HG02852 (cell line): ENCODE measurements around the gene PLD1.
"Not testable (repeated sequence)": the region's sequence is repeated elsewhere in the genome, so short reads cannot be mapped to it uniquely, and the experiment has no call there.

Experiments used
- ATAC-seq: cut with Tn5 transposase; IDR thresholded peaks from one replicate; pipeline ENCODE4 v1.9.1; 2021; ENCODE audit warnings: mild to moderate bottlenecking, moderate library complexity; ENCODE audit not compliant: unreplicated experiment

The PLD1 gene, protein sequence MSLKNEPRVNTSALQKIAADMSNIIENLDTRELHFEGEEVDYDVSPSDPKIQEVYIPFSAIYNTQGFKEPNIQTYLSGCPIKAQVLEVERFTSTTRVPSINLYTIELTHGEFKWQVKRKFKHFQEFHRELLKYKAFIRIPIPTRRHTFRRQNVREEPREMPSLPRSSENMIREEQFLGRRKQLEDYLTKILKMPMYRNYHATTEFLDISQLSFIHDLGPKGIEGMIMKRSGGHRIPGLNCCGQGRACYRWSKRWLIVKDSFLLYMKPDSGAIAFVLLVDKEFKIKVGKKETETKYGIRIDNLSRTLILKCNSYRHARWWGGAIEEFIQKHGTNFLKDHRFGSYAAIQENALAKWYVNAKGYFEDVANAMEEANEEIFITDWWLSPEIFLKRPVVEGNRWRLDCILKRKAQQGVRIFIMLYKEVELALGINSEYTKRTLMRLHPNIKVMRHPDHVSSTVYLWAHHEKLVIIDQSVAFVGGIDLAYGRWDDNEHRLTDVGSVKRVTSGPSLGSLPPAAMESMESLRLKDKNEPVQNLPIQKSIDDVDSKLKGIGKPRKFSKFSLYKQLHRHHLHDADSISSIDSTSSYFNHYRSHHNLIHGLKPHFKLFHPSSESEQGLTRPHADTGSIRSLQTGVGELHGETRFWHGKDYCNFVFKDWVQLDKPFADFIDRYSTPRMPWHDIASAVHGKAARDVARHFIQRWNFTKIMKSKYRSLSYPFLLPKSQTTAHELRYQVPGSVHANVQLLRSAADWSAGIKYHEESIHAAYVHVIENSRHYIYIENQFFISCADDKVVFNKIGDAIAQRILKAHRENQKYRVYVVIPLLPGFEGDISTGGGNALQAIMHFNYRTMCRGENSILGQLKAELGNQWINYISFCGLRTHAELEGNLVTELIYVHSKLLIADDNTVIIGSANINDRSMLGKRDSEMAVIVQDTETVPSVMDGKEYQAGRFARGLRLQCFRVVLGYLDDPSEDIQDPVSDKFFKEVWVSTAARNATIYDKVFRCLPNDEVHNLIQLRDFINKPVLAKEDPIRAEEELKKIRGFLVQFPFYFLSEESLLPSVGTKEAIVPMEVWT

DNA sequence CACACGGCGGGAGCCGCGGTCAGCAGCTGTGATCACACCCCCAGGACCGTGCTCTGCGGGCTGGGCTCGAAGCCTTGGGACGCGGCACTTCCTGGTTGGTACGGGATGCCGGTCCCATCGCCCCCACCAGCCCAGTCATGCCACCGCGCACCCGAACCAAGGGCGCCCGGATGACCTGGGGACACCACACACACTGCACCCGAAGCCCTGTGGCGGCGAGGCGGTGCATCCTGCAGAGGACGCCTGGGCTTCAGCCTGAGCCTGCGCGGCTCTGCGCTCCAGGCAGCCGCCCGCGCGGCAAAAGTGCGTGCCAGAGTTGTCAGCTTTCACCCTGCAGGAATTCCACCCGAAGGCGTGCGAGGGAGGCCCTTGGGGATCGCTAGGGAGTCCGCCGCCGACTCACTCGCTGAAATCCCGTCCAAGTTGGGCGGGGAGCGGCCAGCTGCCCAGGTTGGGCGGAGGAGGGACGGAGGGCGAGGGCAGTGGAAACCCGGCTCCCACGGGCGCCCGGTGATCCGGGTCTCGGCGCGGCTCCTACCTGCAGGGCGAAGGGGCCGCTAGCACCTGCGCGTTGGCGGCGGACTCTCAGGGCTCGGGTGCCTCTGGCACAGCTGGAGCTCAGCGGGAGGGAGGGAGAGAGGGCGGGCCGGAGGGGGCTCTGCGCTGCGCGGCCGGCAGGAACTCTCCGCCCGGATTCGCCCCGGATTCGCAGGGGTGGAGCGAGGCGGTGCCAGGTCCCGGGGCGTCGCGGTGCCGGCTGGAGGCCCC, at the start of gene PLD1:
Gene PLD1 (minus strand): TSS at position 623 of the 768 bp plus-strand sequence. CDS start 72,432 bp downstream, outside the sequence.
- peak; percentile 64 for ATAC-seq

DNA sequence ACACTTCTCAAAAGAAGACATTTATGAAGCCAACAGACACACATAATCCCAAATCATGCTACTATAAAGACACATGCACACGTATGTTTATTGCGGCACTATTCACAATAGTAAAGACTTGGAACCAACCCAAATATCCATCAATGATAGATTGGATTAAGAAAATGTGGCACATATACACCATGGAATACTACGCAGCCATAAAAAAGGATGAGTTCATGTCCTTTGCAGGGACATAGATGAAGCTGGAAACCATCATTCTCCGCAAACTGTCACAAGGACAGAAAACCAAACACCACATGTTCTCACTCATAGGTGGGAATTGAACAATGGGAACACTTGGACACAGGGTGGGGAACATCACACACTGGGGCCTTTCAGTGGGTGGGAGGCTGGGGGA, 48.5 kb upstream of the PLD1 start:
- not testable (repeated sequence) for ATAC-seq

DNA sequence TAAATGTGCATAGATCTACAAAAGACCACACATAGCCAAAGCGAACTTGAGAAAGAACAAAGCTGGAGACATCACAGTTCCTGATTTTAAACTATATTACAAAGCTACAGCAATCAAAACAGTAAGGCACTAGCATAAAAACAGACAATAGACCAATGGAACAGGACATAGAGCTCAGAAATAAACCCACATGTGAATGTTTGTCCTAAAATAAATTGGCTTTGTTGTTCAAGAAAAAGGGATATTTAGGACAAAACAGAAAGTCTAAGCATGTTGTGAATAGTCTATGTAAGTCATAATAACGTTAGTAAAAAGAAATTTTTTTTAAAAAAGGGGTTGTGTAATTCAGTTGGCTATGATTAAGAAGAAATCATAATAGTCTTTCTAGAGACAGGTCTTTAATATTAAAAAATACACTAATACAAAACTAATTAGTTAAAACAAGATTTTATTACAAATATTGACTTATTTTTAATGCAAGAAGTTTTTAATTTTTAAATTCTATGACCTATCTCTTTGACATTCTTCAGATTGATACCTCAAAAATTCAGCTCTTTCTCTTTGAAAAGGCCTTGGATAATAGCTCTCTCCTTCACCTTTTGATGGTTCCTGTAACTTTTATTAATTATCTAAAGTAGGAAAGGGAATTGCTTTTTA, 44.5 kb upstream of the PLD1 start:
- ATAC-seq: no peak

DNA sequence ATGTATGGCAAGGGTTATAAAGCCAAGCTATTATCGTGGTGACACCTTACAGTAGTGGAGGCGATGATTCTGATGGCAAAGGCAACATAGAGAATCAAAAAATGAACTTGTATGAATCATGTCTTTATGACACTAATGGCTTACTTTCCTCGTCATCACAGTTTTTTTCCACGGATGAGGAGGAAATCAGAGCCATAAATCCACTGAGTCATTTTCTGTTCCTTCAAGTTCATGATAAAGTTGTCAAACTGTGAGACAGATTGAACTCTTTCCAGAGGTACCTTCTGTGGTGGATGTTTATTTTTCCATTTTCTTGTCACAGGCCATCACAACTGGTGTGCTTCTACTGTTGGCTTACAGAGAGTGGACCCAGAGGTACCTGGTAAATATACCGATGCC, 41.4 kb upstream of the PLD1 start:
- ATAC-seq: no peak

DNA sequence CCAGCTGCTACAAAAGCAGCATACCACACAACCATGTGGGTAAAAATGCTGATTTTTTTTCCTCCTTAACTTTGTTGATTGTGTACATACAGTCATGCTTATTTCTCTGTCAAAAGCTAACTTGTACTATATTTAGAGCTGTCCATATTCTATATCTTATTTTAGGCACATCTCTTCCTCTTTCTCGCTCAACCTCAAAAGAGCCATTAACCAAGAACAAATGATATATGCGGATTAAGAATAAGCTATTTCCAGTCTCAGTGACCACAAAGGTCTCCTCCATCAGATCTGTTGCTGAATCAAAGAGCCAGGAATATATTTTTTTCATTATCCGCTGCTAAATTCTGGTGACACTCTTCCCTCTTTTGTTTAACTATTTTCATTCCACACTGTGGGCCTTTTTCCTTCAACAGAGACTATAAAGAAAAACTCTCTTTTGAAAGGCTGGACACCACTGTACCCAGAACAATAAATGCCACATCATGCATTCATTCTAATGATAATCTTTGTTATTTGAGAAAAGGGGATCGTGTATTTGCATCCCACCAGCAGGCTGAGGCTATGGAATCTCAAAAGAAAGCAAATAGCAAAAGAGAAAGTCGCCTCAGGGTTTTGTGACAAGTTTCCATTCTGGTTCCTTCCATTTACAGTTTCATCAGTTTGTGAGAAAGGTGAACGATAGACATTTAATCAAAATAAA, 40.8 kb upstream of the PLD1 start:
- ATAC-seq: no peak

DNA sequence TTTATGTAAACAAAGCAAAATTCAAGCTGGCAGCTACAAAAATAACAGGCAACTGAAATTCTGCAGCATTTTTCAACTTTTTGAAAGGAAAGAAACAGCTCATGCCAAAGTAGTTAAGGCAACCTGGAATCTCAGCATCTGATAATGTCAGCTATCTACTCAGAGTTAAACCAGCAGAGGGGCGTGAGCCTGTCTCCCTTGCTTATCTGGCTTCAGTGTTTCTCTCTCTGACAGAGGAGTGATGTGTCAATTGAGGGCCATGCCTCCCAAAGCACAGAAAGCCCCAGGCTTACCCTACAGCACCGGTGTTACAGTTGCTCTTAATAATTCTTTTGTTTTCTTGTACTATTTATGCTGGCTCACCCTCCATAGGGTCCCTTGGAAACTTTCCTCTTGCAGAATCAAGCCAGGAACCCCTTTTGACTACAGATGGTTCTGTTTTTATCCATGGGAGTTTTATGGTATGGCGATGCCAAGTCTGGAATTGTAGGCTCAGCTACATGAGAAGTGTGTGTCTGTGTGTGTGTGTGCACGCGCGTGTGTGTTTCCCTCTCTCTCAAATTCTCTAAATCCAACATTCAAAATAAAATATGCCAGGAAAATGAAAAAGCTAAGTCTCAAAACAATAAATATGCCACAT, 40.2 kb upstream of the PLD1 start:
- no peak for ATAC-seq

DNA sequence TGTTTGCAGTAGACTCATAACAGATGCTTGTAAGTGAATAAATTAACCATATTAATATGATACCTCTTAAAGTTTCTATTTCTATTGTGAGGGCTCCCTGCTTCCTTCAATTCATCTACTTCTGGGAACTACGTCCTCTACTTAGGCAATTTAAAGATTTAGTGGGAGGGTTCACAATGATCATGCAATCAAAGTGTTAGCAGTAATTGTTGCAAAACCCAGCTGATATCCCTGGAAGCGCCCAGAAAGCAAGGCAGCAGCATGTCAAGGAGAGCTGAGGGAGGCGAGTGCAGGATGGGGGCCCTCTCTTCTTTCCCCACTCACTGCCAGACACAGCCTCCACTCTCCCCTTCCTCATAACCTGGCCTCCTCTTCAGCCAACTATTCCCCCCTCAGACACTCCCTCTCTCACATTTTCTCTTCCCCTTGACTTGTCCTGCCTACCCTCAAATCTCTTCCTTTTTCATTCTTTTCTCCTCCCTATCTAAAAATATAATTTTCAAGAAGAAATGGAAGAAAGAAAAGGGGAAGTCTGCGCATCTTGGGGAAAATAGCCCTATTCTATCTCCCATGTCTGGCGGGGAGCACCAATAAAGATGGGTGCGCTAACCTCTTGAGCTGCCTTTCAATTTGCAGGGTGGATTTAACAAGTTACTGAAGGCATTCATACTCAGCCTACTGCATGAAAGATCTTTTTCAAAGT, 39.5 kb upstream of the PLD1 start:
- no peak for ATAC-seq

DNA sequence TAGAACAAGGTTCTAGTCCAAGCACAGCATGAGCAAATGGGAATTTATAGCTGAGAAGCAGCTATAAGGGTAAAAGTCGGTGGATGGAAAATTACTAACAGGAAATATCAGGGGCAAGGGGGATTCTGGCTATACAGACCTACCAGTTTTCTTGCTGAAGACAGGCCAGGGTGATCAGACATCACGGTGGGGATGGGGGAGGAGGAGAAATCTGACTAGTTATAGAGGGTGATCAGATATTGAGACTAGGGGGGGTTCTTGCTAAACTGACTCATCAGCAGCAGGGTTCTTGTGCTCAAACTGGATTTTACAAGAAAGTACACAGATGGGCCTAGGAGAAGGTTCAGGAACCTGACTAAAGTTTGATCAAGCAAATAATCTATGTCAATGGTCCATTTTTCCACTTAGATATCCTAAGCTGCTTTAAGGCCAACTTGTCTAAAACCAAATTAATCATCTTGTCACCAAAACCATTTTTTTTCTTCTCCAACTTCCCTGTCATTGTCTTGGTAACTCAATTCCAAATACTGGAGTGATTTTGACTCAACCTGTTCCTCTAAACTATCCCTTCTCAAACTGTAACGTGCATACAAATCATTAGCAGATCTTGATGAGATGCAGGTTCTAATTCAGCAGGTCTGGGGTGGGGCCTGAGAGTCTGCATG, 37.4 kb upstream of the PLD1 start:
- ATAC-seq: no peak

DNA sequence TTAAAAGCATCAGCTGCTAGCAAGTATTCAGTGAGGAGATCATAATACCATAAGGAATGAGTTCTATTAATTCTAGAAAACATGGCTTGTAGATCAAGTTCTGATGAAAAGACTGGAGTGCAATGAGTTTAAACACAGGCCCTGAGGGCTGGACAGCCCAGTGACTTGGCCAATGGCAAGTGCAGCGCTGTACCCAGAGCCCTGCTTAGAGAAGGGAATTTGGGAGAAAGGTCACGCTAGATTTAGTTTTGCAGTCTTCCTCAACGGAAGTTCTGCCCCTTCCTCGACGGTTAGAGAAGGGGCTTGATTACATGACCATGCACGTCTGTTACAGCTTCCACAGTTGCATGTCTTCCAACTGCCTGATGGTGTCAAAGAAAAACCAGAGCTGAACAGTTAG, 36.9 kb upstream of the PLD1 start:
- ATAC-seq: no peak

DNA sequence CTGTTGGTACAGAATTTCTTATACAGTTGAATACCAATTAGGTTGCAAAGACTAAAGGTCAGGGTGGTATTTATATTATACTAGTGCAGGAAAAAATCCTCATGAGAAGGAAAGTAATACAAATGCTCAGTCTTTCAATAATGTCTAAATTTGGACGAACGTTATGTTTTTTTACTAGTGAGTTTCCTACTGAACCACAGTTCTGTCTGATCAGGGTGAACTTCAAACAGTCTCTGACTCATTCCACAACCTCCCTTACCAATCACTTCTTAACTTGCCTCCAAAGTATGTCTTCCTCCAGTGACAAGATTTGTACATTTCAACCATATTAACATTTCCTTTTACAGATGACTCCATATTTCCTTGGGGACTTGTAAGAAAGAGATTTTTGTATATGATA, 36.3 kb upstream of the PLD1 start:
- peak; percentile 99 for ATAC-seq

DNA sequence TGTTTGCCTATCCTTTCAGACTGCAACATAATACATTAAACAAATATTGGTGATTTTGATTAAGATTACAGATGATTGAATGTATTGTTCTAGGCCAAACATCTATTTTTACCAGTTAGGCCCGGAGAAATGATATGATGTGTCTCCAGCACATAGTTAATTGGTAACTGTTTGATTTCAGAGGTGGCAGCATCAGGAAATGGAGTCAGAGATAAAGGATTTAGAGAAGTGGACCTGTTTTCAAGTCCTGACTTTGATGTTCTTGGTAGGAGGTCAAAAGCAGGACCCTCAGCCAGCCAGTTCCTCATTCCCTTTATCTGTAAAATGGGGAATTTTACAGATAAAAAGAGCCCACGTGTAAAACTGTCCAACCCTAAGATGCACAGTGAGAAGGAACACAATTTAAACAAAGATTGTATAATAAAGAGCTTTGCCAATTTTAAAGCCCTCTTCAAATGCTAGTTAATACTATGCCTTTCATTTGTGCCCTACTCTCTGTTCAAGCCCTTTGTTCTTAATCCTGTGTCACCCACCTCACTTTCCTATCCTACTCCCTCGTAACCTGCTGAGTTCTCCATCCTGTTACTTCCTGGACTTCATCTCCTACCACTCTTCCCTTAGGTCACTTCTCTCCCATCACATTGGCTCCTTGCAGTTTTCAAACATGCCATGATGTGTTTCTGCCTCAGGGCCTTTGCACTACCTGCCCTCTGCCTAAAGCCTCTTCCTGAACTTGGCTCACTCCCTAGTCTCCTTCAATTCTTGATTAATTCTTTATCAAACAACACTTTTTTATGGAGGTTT, 35.4 kb upstream of the PLD1 start:
- ATAC-seq: no peak

DNA sequence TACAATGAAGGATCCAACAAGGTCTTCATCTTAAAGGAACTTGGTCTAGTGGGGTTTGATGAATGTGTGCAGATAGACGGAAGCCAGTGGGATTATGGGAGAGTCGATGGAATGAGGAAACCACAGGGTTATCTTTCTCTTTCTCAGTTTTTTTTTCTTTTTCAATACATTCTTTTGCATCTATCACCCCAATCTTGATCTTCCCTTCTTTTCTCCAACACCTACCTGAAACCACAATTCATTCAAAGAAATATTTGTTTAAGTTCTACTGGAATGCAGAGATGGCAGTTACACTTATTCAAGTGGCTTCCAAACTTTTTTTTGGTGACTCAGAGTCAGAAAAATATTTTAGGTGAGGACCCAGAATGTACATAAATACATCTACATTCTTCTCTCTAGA, 34.6 kb upstream of the PLD1 start:
- ATAC-seq: no peak

DNA sequence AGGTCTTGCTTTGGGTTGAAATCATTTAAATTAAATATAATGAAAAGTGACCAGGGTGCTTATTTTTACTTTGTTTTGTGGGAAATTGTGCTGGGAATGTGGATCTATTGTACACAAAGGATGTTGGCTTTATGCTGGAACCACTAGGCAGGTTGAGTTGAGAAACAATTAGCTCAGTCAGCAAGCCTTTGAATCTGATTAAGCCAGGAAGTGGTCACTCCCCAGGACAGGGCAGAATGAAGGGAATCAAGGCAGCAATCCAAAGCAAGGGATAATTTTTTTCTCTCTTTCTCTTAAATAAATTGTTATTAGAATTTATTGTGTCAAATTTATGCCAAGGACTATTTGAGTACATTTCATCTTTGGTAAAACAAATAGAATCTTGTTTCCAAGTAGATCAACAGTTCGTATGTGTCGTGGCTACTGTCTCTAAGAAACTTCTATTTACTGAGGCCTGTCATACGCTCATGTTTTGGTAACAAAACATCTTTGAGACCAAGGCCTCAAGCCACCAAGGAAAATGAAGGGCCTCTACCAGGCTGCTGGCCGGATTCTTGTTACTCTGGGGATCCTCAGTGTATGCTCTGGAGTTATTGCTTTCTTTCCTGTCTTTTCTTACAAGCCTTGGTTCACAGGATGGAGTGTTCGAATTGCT, 32.7 kb upstream of the PLD1 start, which contains the start of gene TMEM212:
Gene TMEM212 (plus strand): TSS at position 486 of the 655 bp plus-strand sequence. CDS start 35 bp downstream, at position 521.
- no peak for ATAC-seq

DNA sequence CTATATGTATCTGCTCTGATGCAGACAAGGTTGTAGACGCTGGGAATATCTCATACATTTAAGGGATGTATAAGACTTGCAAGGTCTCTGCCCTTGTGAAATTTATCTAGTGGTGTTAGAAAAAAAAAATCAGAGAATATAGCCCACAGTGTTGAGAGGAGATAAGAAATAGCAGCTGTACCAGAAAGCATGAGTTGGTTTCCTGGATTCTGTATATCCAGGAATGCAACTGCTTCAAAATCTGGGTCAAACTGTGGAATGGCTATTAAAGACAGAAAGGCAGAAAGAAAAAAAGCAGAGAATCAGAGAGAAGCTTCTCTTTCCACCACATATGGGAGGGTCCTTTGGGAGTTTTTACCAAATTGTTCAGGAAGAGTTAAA, 31.3 kb upstream of the PLD1 start:
- ATAC-seq: no peak

DNA sequence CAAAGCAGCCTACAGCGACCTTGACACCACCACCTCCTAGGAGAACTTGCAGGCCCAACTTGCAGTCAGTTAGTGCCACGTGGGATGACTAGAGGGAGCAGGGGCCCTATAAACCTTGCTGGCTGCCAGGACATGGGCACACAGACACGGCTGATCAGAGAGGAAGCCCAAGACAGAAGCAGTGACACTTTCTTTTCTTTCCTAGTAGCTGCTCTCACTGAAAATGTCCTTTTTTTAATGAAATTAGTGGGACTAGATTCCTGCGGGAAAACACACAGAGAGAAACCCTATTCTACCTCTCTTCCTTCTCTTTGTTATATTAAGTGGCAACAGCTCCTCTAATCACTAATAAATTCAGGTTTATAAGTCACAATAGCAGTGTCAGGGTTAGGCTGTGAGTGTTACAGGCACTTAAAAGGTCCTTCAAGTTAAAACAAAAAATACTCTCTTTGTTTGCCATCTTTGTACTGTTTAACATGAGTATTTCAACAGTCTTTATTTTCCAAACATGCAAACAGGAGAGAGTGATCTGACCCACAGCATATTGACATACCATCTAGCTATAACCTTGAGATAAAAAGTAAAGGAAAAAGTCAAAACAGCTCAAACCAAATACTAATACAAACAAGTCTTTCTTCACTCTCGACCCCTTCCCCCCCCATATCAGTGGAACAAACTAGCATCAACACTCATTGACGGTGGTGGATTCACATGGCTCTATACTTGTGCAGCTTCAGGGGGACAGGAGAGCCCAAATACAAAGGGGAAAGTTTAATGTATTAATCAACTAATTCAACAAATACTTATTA, 30.7 kb upstream of the PLD1 start:
- no peak for ATAC-seq

DNA sequence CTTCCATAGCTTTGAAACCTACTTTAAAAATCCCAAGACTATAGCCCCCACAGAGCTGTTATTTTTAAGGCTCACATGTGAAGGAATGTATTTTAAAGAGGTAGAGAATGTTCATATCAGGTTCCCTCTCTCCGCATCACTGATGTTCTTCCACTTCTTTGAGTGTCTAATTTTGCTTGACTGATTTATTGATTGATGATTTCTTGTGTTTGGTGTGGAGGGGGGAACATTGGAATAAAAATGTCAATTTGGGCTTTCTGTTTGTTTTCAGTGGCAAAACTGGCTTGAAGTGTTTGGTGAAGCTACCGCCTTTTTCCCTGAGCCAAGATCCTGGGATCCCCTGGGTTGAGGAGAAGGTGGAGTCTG, 30.1 kb upstream of the PLD1 start:
- no peak for ATAC-seq
